Neural cell (in vitro differentiated cells): ENCODE data around the gene SAMD14. TPM values are rescaled to one million over a fixed set of nuclear protein-coding genes. Genes with fewer than 3 reads are reported as not detected.

Experiments used
- H2AFZ ChIP-seq: fragments of 200-600, 300-800 bp; sonication (generic), shearing (Covaris generic); 2 replicates; pipeline ENCODE4 v1.6.0; 2014; ENCODE audit warnings: low read depth, mild to moderate bottlenecking, antibody characterized with exemption, low read length, moderate library complexity
- H3F3A ChIP-seq: fragments of 200-600 bp; shearing (Covaris generic); 2 replicates; pipeline ENCODE4 v1.6.1; 2016; ENCODE audit warnings: mild to moderate bottlenecking, moderate library complexity, mixed read lengths, antibody characterized with exemption, low read length; ENCODE audit not compliant: insufficient read depth, poor library complexity, severe bottlenecking
- H3K27ac ChIP-seq: fragments of 200-600, 300-800 bp; sonication (generic), shearing (Covaris generic); 2 replicates; pipeline ENCODE4 v1.5.1; 2014; ENCODE audit warnings: mild to moderate bottlenecking, low read length, moderate library complexity
- H3K27me3 ChIP-seq: fragments of 300-800, 200-600 bp; sonication (generic), shearing (Covaris generic); 2 replicates; pipeline ENCODE4 v1.6.0; 2014; ENCODE audit warnings: mild to moderate bottlenecking, low read depth, low read length, moderate library complexity; ENCODE audit not compliant: insufficient read depth
- H3K36me3 ChIP-seq: fragments of 300-800, 200-600 bp; sonication (generic), shearing (Covaris generic); 2 replicates; pipeline ENCODE4 v1.5.1; 2014; ENCODE audit warnings: mild to moderate bottlenecking, antibody characterized with exemption, low read length, moderate library complexity; ENCODE audit not compliant: insufficient read depth
- H3K4me2 ChIP-seq: fragments of 300-800, 200-600 bp; sonication (generic), shearing (Covaris generic); 2 replicates; pipeline ENCODE4 v1.6.0; 2014; ENCODE audit warnings: mild to moderate bottlenecking, low read length
- H3K4me3 ChIP-seq: fragments of 300-800, 200-600 bp; sonication (generic), shearing (Covaris generic); 2 replicates; pipeline ENCODE4 v1.5.1; 2014; ENCODE audit warnings: mild to moderate bottlenecking, low read length, moderate library complexity
- H3K79me2 ChIP-seq: fragments of 200-600 bp; shearing (Covaris generic); replicated peaks from 2 replicates; pipeline ENCODE4 v1.6.0; 2014; ENCODE audit warnings: mild to moderate bottlenecking, low read length, moderate library complexity; ENCODE audit not compliant: insufficient read depth
- H3K9ac ChIP-seq: fragments of 300-800, 200-600 bp; sonication (generic), shearing (Covaris generic); 2 replicates; pipeline ENCODE4 v1.6.1; 2016; ENCODE audit warnings: mild to moderate bottlenecking, low read length, mixed read lengths
- H3K9me2 ChIP-seq: fragments of 200-600 bp; shearing (Covaris generic); 2 replicates; pipeline ENCODE4 v1.6.1; 2016; ENCODE audit warnings: mild to moderate bottlenecking, low read length, mixed read lengths; ENCODE audit not compliant: insufficient read depth
- H3K9me3 ChIP-seq: fragments of 200-600, 300-800 bp; sonication (generic), shearing (Covaris generic); 2 replicates; pipeline ENCODE4 v1.6.1; 2016; ENCODE audit warnings: mild to moderate bottlenecking, mixed run types, low read length, moderate library complexity, mixed read lengths
- H4K20me1 ChIP-seq: fragments of 200-600 bp; shearing (Covaris generic); 2 replicates; pipeline ENCODE4 v1.6.1; 2016; ENCODE audit warnings: mild to moderate bottlenecking, mixed run types; ENCODE audit not compliant: insufficient read depth
- EP300 ChIP-seq: fragments of 450-650 bp; conservative IDR thresholded peaks from 2 replicates; pipeline ENCODE4 v1.6.1; 2014; ENCODE audit warnings: antibody characterized with exemption, mild to moderate bottlenecking, moderate library complexity; ENCODE audit not compliant: poor library complexity, severe bottlenecking
- EZH2 ChIP-seq: fragments of 200-600, 300-800 bp; shearing (Covaris generic), sonication (generic); IDR thresholded peaks from 2 replicates; pipeline ENCODE4 v1.6.1; 2014; ENCODE audit warnings: antibody characterized with exemption, low read length, borderline replicate concordance, mild to moderate bottlenecking; ENCODE audit not compliant: insufficient read depth, poor library complexity, severe bottlenecking
- MXI1 ChIP-seq: fragments of 450-650 bp; conservative IDR thresholded peaks from 2 replicates; pipeline ENCODE4 v1.6.1; 2014; ENCODE audit warnings: antibody characterized with exemption, mild to moderate bottlenecking; ENCODE audit not compliant: poor library complexity, severe bottlenecking
- POLR2AphosphoS5 ChIP-seq: IDR thresholded peaks from 2 replicates; pipeline ENCODE4 v1.6.1; 2012
- RAD21 ChIP-seq: fragments of 450-650 bp; conservative IDR thresholded peaks from 2 replicates; pipeline ENCODE4 v1.6.1; 2014; ENCODE audit warnings: antibody characterized with exemption, mild to moderate bottlenecking, moderate library complexity
- SMC3 ChIP-seq: fragments of 450-650 bp; conservative IDR thresholded peaks from 2 replicates; pipeline ENCODE4 v1.6.1; 2014; ENCODE audit warnings: antibody characterized with exemption, mild to moderate bottlenecking, moderate library complexity; ENCODE audit not compliant: poor library complexity
- TAF1 ChIP-seq: IDR thresholded peaks from 2 replicates; pipeline ENCODE4 v1.6.1; 2012; ENCODE audit warnings: low read depth
- polyA plus RNA-seq: library from polyadenylated mRNA; depleted of rRNA; stranded (reverse); fragments of >200 nt; gene quantifications from 2 replicates; pipeline ENCODE4 v1.2.3, GENCODE V29; 2014
- TF ChIP-seq, protein P1 (sequence below): IDR thresholded peaks from 2 replicates; pipeline ENCODE4 v1.6.1; 2012; ENCODE audit warnings: borderline replicate concordance
- TF ChIP-seq, protein P2 (sequence below): fragments of 450-650 bp; IDR thresholded peaks from 2 replicates; pipeline ENCODE4 v1.5.1; 2014; ENCODE audit warnings: antibody characterized with exemption, mild to moderate bottlenecking, moderate library complexity; ENCODE audit not compliant: poor library complexity, severe bottlenecking

The SAMD14 gene
- polyA plus RNA-seq, 1 donor from 2014 or later: 105 TPM

DNA sequence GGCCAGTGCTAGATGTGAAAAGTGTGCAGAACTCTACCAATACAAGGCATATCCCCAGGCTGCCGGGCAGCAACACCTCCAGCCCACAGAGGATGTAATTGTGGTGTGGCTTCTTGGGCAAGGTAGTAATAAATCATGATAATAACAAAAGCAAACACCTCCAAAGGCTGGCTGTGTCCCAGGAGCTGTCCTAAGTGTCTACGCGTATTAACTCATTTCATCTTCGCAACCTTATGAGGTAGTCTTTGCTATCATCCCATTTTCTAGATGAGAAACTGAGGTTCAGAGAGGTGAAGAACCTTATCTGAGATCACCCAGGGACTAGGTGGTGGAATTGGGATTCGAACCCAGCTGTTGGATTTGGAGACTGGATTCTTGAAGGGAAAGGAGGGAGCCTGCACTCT, 29.5 kb downstream of the SAMD14 start:
- Histone ChIP-seq H2AFZ (no peak overlapping the region), H3K9me2 (no peaks in the 10 kb centered on the region), H3K9me3 (no peaks in the 10 kb centered on the region), H3F3A (no peaks in the 10 kb centered on the region), H3K4me3 (peak overlapping the region; percentile 48), H3K27me3 (no peaks in the 10 kb centered on the region), H3K79me2 (peaks cover 8% of the 10 kb centered on the region), H3K4me2 (no peak overlapping the region), H3K27ac (peak overlapping the region; percentile 63), H3K9ac (peak overlapping the region; percentile 58), H4K20me1 (no peaks in the 10 kb centered on the region), H3K36me3 (no peaks in the 10 kb centered on the region)
- TF ChIP-seq SMC3: no peak
- no peak for TF ChIP-seq RAD21
- no peak for TF ChIP-seq EZH2
- TF ChIP-seq MXI1: no peak
- TF ChIP-seq, protein P1, sequence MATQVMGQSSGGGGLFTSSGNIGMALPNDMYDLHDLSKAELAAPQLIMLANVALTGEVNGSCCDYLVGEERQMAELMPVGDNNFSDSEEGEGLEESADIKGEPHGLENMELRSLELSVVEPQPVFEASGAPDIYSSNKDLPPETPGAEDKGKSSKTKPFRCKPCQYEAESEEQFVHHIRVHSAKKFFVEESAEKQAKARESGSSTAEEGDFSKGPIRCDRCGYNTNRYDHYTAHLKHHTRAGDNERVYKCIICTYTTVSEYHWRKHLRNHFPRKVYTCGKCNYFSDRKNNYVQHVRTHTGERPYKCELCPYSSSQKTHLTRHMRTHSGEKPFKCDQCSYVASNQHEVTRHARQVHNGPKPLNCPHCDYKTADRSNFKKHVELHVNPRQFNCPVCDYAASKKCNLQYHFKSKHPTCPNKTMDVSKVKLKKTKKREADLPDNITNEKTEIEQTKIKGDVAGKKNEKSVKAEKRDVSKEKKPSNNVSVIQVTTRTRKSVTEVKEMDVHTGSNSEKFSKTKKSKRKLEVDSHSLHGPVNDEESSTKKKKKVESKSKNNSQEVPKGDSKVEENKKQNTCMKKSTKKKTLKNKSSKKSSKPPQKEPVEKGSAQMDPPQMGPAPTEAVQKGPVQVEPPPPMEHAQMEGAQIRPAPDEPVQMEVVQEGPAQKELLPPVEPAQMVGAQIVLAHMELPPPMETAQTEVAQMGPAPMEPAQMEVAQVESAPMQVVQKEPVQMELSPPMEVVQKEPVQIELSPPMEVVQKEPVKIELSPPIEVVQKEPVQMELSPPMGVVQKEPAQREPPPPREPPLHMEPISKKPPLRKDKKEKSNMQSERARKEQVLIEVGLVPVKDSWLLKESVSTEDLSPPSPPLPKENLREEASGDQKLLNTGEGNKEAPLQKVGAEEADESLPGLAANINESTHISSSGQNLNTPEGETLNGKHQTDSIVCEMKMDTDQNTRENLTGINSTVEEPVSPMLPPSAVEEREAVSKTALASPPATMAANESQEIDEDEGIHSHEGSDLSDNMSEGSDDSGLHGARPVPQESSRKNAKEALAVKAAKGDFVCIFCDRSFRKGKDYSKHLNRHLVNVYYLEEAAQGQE: no peak
- no peak for TF ChIP-seq POLR2AphosphoS5
- TF ChIP-seq, protein P2, sequence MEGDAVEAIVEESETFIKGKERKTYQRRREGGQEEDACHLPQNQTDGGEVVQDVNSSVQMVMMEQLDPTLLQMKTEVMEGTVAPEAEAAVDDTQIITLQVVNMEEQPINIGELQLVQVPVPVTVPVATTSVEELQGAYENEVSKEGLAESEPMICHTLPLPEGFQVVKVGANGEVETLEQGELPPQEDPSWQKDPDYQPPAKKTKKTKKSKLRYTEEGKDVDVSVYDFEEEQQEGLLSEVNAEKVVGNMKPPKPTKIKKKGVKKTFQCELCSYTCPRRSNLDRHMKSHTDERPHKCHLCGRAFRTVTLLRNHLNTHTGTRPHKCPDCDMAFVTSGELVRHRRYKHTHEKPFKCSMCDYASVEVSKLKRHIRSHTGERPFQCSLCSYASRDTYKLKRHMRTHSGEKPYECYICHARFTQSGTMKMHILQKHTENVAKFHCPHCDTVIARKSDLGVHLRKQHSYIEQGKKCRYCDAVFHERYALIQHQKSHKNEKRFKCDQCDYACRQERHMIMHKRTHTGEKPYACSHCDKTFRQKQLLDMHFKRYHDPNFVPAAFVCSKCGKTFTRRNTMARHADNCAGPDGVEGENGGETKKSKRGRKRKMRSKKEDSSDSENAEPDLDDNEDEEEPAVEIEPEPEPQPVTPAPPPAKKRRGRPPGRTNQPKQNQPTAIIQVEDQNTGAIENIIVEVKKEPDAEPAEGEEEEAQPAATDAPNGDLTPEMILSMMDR: no peak

DNA sequence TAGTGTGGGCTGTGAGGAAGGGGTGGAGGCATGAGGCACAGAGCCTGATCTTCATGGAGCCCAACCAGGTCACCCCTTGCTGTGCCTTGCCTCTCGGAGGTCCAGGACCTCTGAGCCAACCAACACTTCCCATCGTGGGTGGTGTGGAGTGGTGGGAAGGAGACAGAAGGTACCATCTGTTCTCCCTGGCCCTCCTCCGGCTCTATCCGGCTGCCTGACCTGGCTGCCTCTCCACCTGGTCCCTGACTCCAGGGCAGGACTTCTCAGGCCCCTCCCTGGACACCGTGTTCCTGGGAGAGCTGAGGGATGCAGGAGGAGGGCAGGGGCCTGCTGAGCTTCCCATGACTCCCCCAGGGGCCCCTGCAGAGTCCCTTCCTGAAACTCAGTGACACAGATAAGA, 31.0 kb downstream of the SAMD14 start:
- H3K4me2 ChIP-seq: no peak overlapping the region
- H3F3A ChIP-seq: no peaks in the 10 kb centered on the region
- no peaks in the 10 kb centered on the region for H4K20me1 ChIP-seq
- H2AFZ ChIP-seq: no peak overlapping the region
- H3K9me2 ChIP-seq: no peaks in the 10 kb centered on the region
- H3K4me3 ChIP-seq: no peak overlapping the region
- H3K9me3 ChIP-seq: no peaks in the 10 kb centered on the region
- H3K9ac ChIP-seq: no peak overlapping the region
- no peak overlapping the region for H3K27ac ChIP-seq
- no peaks in the 10 kb centered on the region for H3K36me3 ChIP-seq
- H3K27me3 ChIP-seq: no peaks in the 10 kb centered on the region
- peaks cover 9% of the 10 kb centered on the region for H3K79me2 ChIP-seq
- TF ChIP-seq EP300: no peak
- TF ChIP-seq TAF1: no peak
- no peak for TF ChIP-seq RAD21
- TF ChIP-seq SMC3: no peak
- TF ChIP-seq EZH2: no peak
- TF ChIP-seq, protein P1: no peak
- TF ChIP-seq, protein P2: no peak
- TF ChIP-seq POLR2AphosphoS5: no peak
